H1 (cell line): ENCODE measurements around the gene PRKCA. TPM values are rescaled to one million over a fixed set of nuclear protein-coding genes. Genes with fewer than 3 reads are reported as not detected.
A peak's percentile ranks its signal among the peaks of the same experiment; 100 is the strongest.

Source experiments
- CTCF ChIA-PET: fragments of 300-600 bp; sonication (Branson Sonifier 250); formaldehyde crosslinking; loops from one replicate; lab custom pipeline; 2021; ENCODE audit not compliant: partially characterized antibody; lab: Charles Lee
- POLR2A ChIA-PET: fragments of 300-600 bp; sonication (Branson Sonifier 250); formaldehyde crosslinking; loops from one replicate; lab custom pipeline; 2021; ENCODE audit warnings: inconsistent platforms; ENCODE audit not compliant: partially characterized antibody; lab: Charles Lee
- DNase-seq, 2 experiments: peaks; one replicate each; pipeline versions ENCODE4 v3.0.0 to v3.0.0-alpha.2; 2010 to 2022; ENCODE audit warnings: low spot score in 2 of 2, low read depth in 1 of 2, mixed read lengths in 1 of 2
- FAIRE-seq: peaks from 2 replicates; lab custom pipeline; 2011; peaks lifted over from hg19 to GRCh38; lab: Jason Lieb, UNC
- H2AFZ ChIP-seq: 2 replicates; pipeline ENCODE4 v1.8.1; 2012; ENCODE audit warnings: low read length, inconsistent platforms
- H2AK5ac ChIP-seq: 2 replicates; pipeline ENCODE4 v1.6.1; 2013; ENCODE audit warnings: low read depth, low read length
- H2BK120ac ChIP-seq: replicated peaks from 2 replicates; pipeline ENCODE3; 2013; ENCODE audit warnings: low read depth, low read length, inconsistent platforms
- H2BK12ac ChIP-seq: 2 replicates; pipeline ENCODE4 v1.6.1; 2013; ENCODE audit warnings: low read depth, low read length
- H2BK15ac ChIP-seq: 2 replicates; pipeline ENCODE4 v1.6.1; 2013; ENCODE audit warnings: low read length
- H2BK20ac ChIP-seq: 2 replicates; pipeline ENCODE4 v1.6.1; 2013; ENCODE audit warnings: low read length
- H2BK5ac ChIP-seq: 2 replicates; pipeline ENCODE4 v1.6.1; 2013; ENCODE audit warnings: low read depth, low read length
- H3K14ac ChIP-seq: 2 replicates; pipeline ENCODE4 v1.6.1; 2013; ENCODE audit warnings: inconsistent platforms; ENCODE audit not compliant: insufficient read length
- H3K18ac ChIP-seq: 2 replicates; pipeline ENCODE4 v1.6.1; 2013; ENCODE audit warnings: low read length; ENCODE audit errors: extremely low read depth
- H3K23ac ChIP-seq: 2 replicates; pipeline ENCODE4 v1.6.1; 2013; ENCODE audit warnings: inconsistent platforms; ENCODE audit not compliant: insufficient read length
- H3K23me2 ChIP-seq: 2 replicates; pipeline ENCODE4 v1.6.1; 2013; ENCODE audit warnings: low read depth, low read length
- H3K27ac ChIP-seq: 2 replicates; pipeline ENCODE4 v1.6.1; 2011; ENCODE audit warnings: low read depth, low read length, inconsistent platforms
- H3K27me3 ChIP-seq, 4 experiments: replicated peaks in 1 of 4; 1 replicate in 1 of 4; 2 replicates in 3 of 4; pipeline versions ENCODE4 v1.6.1 to v1.8.1; 2011 to 2013; ENCODE audit warnings: low read length in 3 of 4, mild to moderate bottlenecking in 3 of 4, inconsistent platforms in 2 of 4, mixed read lengths in 2 of 4, moderate library complexity in 1 of 4; ENCODE audit not compliant: control insufficient read depth in 3 of 4, insufficient read depth in 3 of 4; ENCODE audit errors: extremely low read depth in 1 of 4
- H3K36me3 ChIP-seq, 4 experiments: 2 replicates each; pipeline versions ENCODE4 v1.6.1 to v1.8.1; 2011 to 2013; ENCODE audit warnings: mild to moderate bottlenecking in 4 of 4, low read length in 3 of 4, moderate library complexity in 2 of 4, control low read depth in 1 of 4, inconsistent platforms in 1 of 4; ENCODE audit not compliant: insufficient read depth in 4 of 4, control insufficient read depth in 2 of 4
- H3K4ac ChIP-seq: replicated peaks from 2 replicates; pipeline ENCODE3; 2013; ENCODE audit warnings: low read length, low read depth, mixed read lengths, inconsistent platforms; ENCODE audit not compliant: insufficient read length
- H3K4me1 ChIP-seq, 4 experiments: replicated peaks in 1 of 4; 1 replicate in 1 of 4; 2 replicates in 3 of 4; pipeline versions ENCODE4 v1.6.1 to v1.8.1; 2011 to 2013; ENCODE audit warnings: low read length in 3 of 4, inconsistent platforms in 2 of 4, mixed read lengths in 1 of 4; ENCODE audit not compliant: insufficient read depth in 4 of 4, control insufficient read depth in 3 of 4
- H3K4me2 ChIP-seq, 2 experiments: 2 replicates each; pipeline versions ENCODE4 v1.6.1 to v1.8.1; 2011 to 2013; ENCODE audit warnings: low read depth in 2 of 2, low read length in 2 of 2, control low read depth in 1 of 2, inconsistent platforms in 1 of 2, mild to moderate bottlenecking in 1 of 2; ENCODE audit not compliant: insufficient read depth in 1 of 2
- H3K4me3 ChIP-seq, 4 experiments: fragments of 200-600, 300-600 bp in 1 of 4; sonication (generic), shearing (Covaris generic), sonication (Bioruptor Twin) in 1 of 4; 2 replicates each; pipeline versions ENCODE4 v1.5.1 to v1.8.1; 2011 to 2016; ENCODE audit warnings: low read length in 4 of 4, low read depth in 3 of 4, control low read depth in 2 of 4, inconsistent platforms in 2 of 4, mild to moderate bottlenecking in 2 of 4, mixed read lengths in 1 of 4, moderate library complexity in 1 of 4; ENCODE audit not compliant: insufficient read depth in 2 of 4; ENCODE audit errors: extremely low read depth in 1 of 4
- H3K56ac ChIP-seq: replicated peaks from 2 replicates; pipeline ENCODE3; 2013; ENCODE audit warnings: low read depth, mild to moderate bottlenecking, mixed read lengths, low read length, inconsistent platforms; ENCODE audit not compliant: insufficient read length
- H3K79me1 ChIP-seq: 2 replicates; pipeline ENCODE4 v1.6.1; 2013; ENCODE audit warnings: low read depth, low read length, control low read depth
- H3K79me2 ChIP-seq, 2 experiments: 2 replicates each; pipeline versions ENCODE4 v1.6.1 to v1.8.1; 2012 to 2013; ENCODE audit warnings: low read length in 2 of 2, mild to moderate bottlenecking in 2 of 2, inconsistent platforms in 1 of 2; ENCODE audit not compliant: insufficient read depth in 2 of 2, control insufficient read depth in 1 of 2
- H3K9ac ChIP-seq, 4 experiments: replicated peaks in 1 of 4; 1 replicate in 1 of 4; 2 replicates in 3 of 4; pipeline versions ENCODE4 v1.6.1 to v1.8.1; 2011 to 2013; ENCODE audit warnings: low read depth in 3 of 4, low read length in 3 of 4, control low read depth in 2 of 4, mild to moderate bottlenecking in 2 of 4, moderate library complexity in 2 of 4, inconsistent platforms in 1 of 4; ENCODE audit errors: extremely low read depth in 1 of 4
- H3K9me3 ChIP-seq, 2 experiments: 2 replicates each; pipeline versions ENCODE4 v1.6.1 to v1.8.1; 2012 to 2013; ENCODE audit warnings: mild to moderate bottlenecking in 2 of 2, moderate library complexity in 2 of 2, control low read depth in 1 of 2, inconsistent platforms in 1 of 2, low read depth in 1 of 2, low read length in 1 of 2, mixed read lengths in 1 of 2; ENCODE audit not compliant: insufficient read depth in 2 of 2
- H4K20me1 ChIP-seq, 2 experiments: replicated peaks in 1 of 2; 2 replicates each; pipeline versions ENCODE3 to v1.8.1; 2011 to 2013; ENCODE audit warnings: inconsistent platforms in 2 of 2, low read length in 2 of 2, mild to moderate bottlenecking in 1 of 2; ENCODE audit not compliant: insufficient read depth in 2 of 2, control insufficient read depth in 1 of 2
- H4K5ac ChIP-seq: 2 replicates; pipeline ENCODE4 v1.6.1; 2013; ENCODE audit warnings: low read length, low read depth, mixed read lengths, inconsistent platforms; ENCODE audit not compliant: insufficient read length
- H4K8ac ChIP-seq: 2 replicates; pipeline ENCODE4 v1.8.0; 2013; ENCODE audit warnings: mild to moderate bottlenecking, moderate library complexity, low read length, inconsistent platforms; ENCODE audit not compliant: insufficient read depth; ENCODE audit errors: extremely low read depth
- H4K91ac ChIP-seq: replicated peaks from 2 replicates; pipeline ENCODE3; 2013; ENCODE audit warnings: low read length, mixed read lengths, inconsistent platforms; ENCODE audit not compliant: insufficient read length
- ASH2L ChIP-seq: fragments of 200-600, 300-600 bp; sonication (generic); IDR thresholded peaks from one replicate; pipeline ENCODE4 v1.7.1; 2017; ENCODE audit warnings: low read length
- ATF2 ChIP-seq: IDR thresholded peaks from 2 replicates; pipeline ENCODE4 v1.6.1; 2012; ENCODE audit warnings: low read length, inconsistent platforms
- CTCF ChIP-seq, 3 experiments: IDR thresholded peaks; 1 replicate in 2 of 3; 2 replicates in 1 of 3; pipeline versions ENCODE4 v1.5.1 to v1.6.1; 2011; ENCODE audit warnings: low read length in 3 of 3, mild to moderate bottlenecking in 3 of 3, inconsistent platforms in 2 of 3, low read depth in 1 of 3, moderate library complexity in 1 of 3; ENCODE audit not compliant: insufficient read depth in 1 of 3; ENCODE audit errors: control extremely low read depth in 1 of 3
- EGR1 ChIP-seq: IDR thresholded peaks from 2 replicates; pipeline ENCODE4 v1.6.1; 2011; ENCODE audit warnings: low read depth, low read length, borderline replicate concordance
- JUND ChIP-seq: IDR thresholded peaks from 2 replicates; pipeline ENCODE4 v1.6.1; 2011; ENCODE audit warnings: mild to moderate bottlenecking, improper control_type of control experiment, low read length
- RBBP5 ChIP-seq: IDR thresholded peaks from 2 replicates; pipeline ENCODE4 v1.7.1; 2012; ENCODE audit warnings: low read depth, mild to moderate bottlenecking, inconsistent platforms, low read length, moderate library complexity, borderline replicate concordance
- TCF12 ChIP-seq: IDR thresholded peaks from 2 replicates; pipeline ENCODE4 v1.6.1; 2011; ENCODE audit warnings: low read depth, mild to moderate bottlenecking, low read length
- WGBS, 2 experiments: shearing (Covaris generic) in 1 of 2; methylation state at CpG; one replicate each; pipeline versions ENCODE4 v1.1.6 to v1.1.7; 2013 to 2015; ENCODE audit warnings: low lambda C conversion rate in 2 of 2, mixed read lengths in 2 of 2, inconsistent platforms in 1 of 2, low coverage in 1 of 2, missing lambda C conversion rate in 1 of 2; ENCODE audit not compliant: insufficient replicate concordance in 2 of 2, insufficient coverage in 1 of 2, insufficient read length in 1 of 2; ENCODE audit errors: extremely low coverage in 1 of 2, missing lambda C conversion rate in 1 of 2; 5-methylcytosine and 5-hydroxymethylcytosine counted together
- polyA plus RNA-seq, 7 experiments: library from polyadenylated mRNA; depleted of rRNA in 3 of 7; stranded (reverse) in 5 of 7; unstranded in 2 of 7; fragments of >200 nt in 5 of 7; fragments of 200-250 nt in 2 of 7; gene quantifications; 1 replicate in 5 of 7; 2 replicates in 1 of 7; 4 replicates in 1 of 7; pipeline versions ENCODE4 v1.2.1 to v1.2.3, GENCODE V29; 2011 to 2013; ENCODE audit warnings: missing spikeins in 2 of 7, mixed read lengths in 2 of 7
- total RNA-seq: library from RNA; stranded (reverse); fragmentation: NEBNext Ultra II Directional; extraction: Animal tissue kit (Norgen Biotek cat#: 25700); gene quantifications from 2 replicates; pipeline ENCODE4 v1.2.1, GENCODE V29; 2021

The PRKCA gene
- total and polyA plus RNA-seq, 2 of the 8 experiments (the other 6 are each of a cell fraction or from before 2014, with no cell fraction given): 5.8 to 17.8 TPM

- FAIRE-seq: no peak
- CTCF ChIA-PET: interaction anchor here (1.2 to 1.8 kb wide), 2 partner anchors 27 to 267 kb away, joined by 3 to 5 read pairs; no protein-coding TSS in a partner anchor
- H2BK120ac ChIP-seq: no peak overlapping the region
- 44% methylated on average over 16 of the region's 17 CpGs; no CpG with 5 or more reads in 1 of the 2 experiments for WGBS, 2 experiments
- DNase-seq: peak in 1 of 2 experiments; percentile 59
- no peak overlapping the region for H4K8ac ChIP-seq
- 0 out of 2 replicates have a peak overlapping the region, but pooled peaks have one; percentile 19 for H2BK12ac ChIP-seq
- no peaks in the 10 kb centered on the region for H3K79me1 ChIP-seq
- no peak overlapping the region for H3K4ac ChIP-seq
- TF ChIP-seq JUND: no peak
- 0 out of 2 replicates have a peak, but pooled peaks have one; percentile 43 for TF ChIP-seq TCF12
- TF ChIP-seq ATF2: no peak
- peak; percentile 52; the same call in 1 of the 2 replicates for TF ChIP-seq RBBP5
- TF ChIP-seq EGR1: peak; percentile 31; the same call in 1 of the 2 replicates
- peak; percentile 85 for TF ChIP-seq ASH2L
- no peak for TF ChIP-seq CTCF (IDR thresholded peaks at IDR 0.05; ENCODE audit: control extremely low read depth in 1 of 3, insufficient read depth in 1 of 3, low read depth in 1 of 3, low read length in 3 of 3)
- peak overlapping the region in 2 of 4 experiments; percentile 3 to 7; a peak in 3 of 8 replicates for H3K4me3 ChIP-seq
- H2AK5ac ChIP-seq: no peak overlapping the region
- H3K27me3 ChIP-seq: no peaks in the 10 kb centered on the region
- H3K4me1 ChIP-seq: peaks cover 2 to 15% (median 11%) of the 10 kb centered on the region in 4 experiments; a peak in 6 of 7 replicates
- no peak overlapping the region for H3K14ac ChIP-seq
- H2BK5ac ChIP-seq: no peak overlapping the region
- H4K20me1 ChIP-seq: no peaks in the 10 kb centered on the region
- peak overlapping the region; percentile 41 to 47; a peak in 3 of 4 replicates for H3K4me2 ChIP-seq
- 0 out of 2 replicates have a peak overlapping the region, but pooled peaks have one; percentile 39 for H3K18ac ChIP-seq
- H3K56ac ChIP-seq: no peak overlapping the region
- H2BK15ac ChIP-seq: no peak overlapping the region
- H3K9me3 ChIP-seq: no peaks in the 10 kb centered on the region
- no peak overlapping the region; the same call in 1 of the 2 replicates for H3K27ac ChIP-seq
- H3K36me3 ChIP-seq: no peaks in the 10 kb centered on the region
- peak overlapping the region; percentile 35; the same call in 1 of the 2 replicates for H2AFZ ChIP-seq
- H3K9ac ChIP-seq: no peak overlapping the region
- no peak overlapping the region for H3K23ac ChIP-seq
- H2BK20ac ChIP-seq: no peak overlapping the region
- POLR2A ChIA-PET: interaction anchor here (1.4 to 2.0 kb wide), 2 partner anchors 8 to 59 kb away, joined by 3 to 6 read pairs; no protein-coding TSS in a partner anchor
- H4K5ac ChIP-seq: no peak overlapping the region
- H3K23me2 ChIP-seq: no peaks in the 10 kb centered on the region
- H4K91ac ChIP-seq: no peak overlapping the region
- no peaks in the 10 kb centered on the region for H3K79me2 ChIP-seq
Observed at GRCh38 chr17:66540131-66540781, 237.8 kb downstream of the PRKCA start.
